ENCODE data around the gene PABPC5. TPM values are rescaled to one million over a fixed set of nuclear protein-coding genes. Genes with fewer than 3 reads are reported as not detected.

PABPC5 gene
- total RNA-seq, result under 1 TPM; 0.11 to 0.62 (median 0.23) TPM
- long read RNA-seq, result 0 reads

- ATAC-seq (peak; percentile 78 to 94 (median 90)), DNase-seq (peak; percentile 46 to 60 (median 59))
- Histone ChIP-seq H3K4me3 (peak within 1 kb of the TSS in 1 of 3 donors; percentile 23), H3K27me3 (no peaks in the 10 kb centered on the region), H3K36me3 (no peaks in the 10 kb centered on the region), H3K27ac (peak within 1 kb of the TSS in 1 of 3 donors; percentile 3), H3K9me3 (no peaks in the 10 kb centered on the region), H3K4me1 (no peaks in the 10 kb centered on the region)
- TF ChIP-seq CTCF (IDR thresholded peaks at IDR 0.05), result no peak
- no peak for TF ChIP-seq POLR2A (IDR thresholded peaks at IDR 0.05)
- 11% methylated on average over 32 of the region's 48 CpGs for WGBS (ENCODE audit: insufficient coverage, low coverage, low lambda C conversion rate, missing lambda C conversion rate)
- intact Hi-C loops (cut with DNase I), result no loop called here
Observed at GRCh38 chrX:91434351-91435168, at the start of gene PABPC5. Gene PABPC5, plus strand, starts transcription at chrX:91434839. Its CDS starts 739 bp downstream, at chrX:91435578.

- Histone ChIP-seq H3K4me1 (no peaks in the 10 kb centered on the region), H3K36me3 (no peaks in the 10 kb centered on the region), H3K27ac (no peak overlapping the region), H3K4me3 (no peak overlapping the region), H3K9me3 (no peaks in the 10 kb centered on the region), H3K27me3 (peaks cover 0 to 4% of the 10 kb centered on the region in 2 donors)
- no peak for ATAC-seq
- DNase-seq, result no peak
- intact Hi-C loops (cut with DNase I), result no loop called here
- no peak for TF ChIP-seq CTCF (IDR thresholded peaks at IDR 0.05)
- no peak for TF ChIP-seq POLR2A (IDR thresholded peaks at IDR 0.05)
- 32% methylated on average over 2 of the region's 2 CpGs for WGBS (ENCODE audit: insufficient coverage, low coverage, low lambda C conversion rate, missing lambda C conversion rate)
Observed at GRCh38 chrX:91389026-91389425, 45.6 kb upstream of the PABPC5 start.

GRCh38 chrX:91414713-91415112 lies 19.9 kb upstream of the PABPC5 start:
- no peaks in the 10 kb centered on the region for H3K4me1 ChIP-seq
- no peak overlapping the region for H3K27ac ChIP-seq
- H3K4me3 ChIP-seq, result no peak overlapping the region
- no peaks in the 10 kb centered on the region for H3K36me3 ChIP-seq
- H3K9me3 ChIP-seq, result no peaks in the 10 kb centered on the region
- TF ChIP-seq POLR2A (IDR thresholded peaks at IDR 0.05) (no peak), CTCF (IDR thresholded peaks at IDR 0.05) (peak; percentile 15 to 45 (median 40))
- 10% methylated on average over 6 of the region's 6 CpGs for WGBS (ENCODE audit: insufficient coverage, low coverage, low lambda C conversion rate, missing lambda C conversion rate)
- DNase-seq (no peak), ATAC-seq (peak in 3 of 4 donors; percentile 49 to 52 (median 51))
- H3K27me3 ChIP-seq, result no peaks in the 10 kb centered on the region
- intact Hi-C loops (cut with DNase I), result no loop called here

GRCh38 chrX:91435395-91435794 lies 756 bp downstream of the PABPC5 start:
- intact Hi-C loops (cut with DNase I), result no loop called here
- peak overlapping the region in 1 of 3 donors; percentile 3 for H3K27ac ChIP-seq
- no peak for ATAC-seq
- H3K36me3 ChIP-seq, result no peaks in the 10 kb centered on the region
- no peaks in the 10 kb centered on the region for H3K9me3 ChIP-seq
- WGBS (ENCODE audit: insufficient coverage, low coverage, low lambda C conversion rate, missing lambda C conversion rate), result 60% methylated on average over 11 of the region's 14 CpGs
- H3K4me3 ChIP-seq, result no peak overlapping the region
- H3K27me3 ChIP-seq, result no peaks in the 10 kb centered on the region
- no peak for DNase-seq
- no peaks in the 10 kb centered on the region for H3K4me1 ChIP-seq
- no peak for TF ChIP-seq POLR2A (IDR thresholded peaks at IDR 0.05)
- TF ChIP-seq CTCF (IDR thresholded peaks at IDR 0.05), result no peak

Small RNAs within 50 kb of the gene (small RNA-seq; reads per million reads assigned to genes)
- gene AL662874.1, result 0 reads per million in 2 experiments
